Measurements from ENCODE around the gene FOXP1.

FOXP1 gene

GRCh38 chr3:70916375-70917055 lies 667.0 kb downstream of the FOXP1 start:
- DNase-seq: no peak

GRCh38 chr3:70914862-70915261 lies 668.7 kb downstream of the FOXP1 start:
- DNase-seq: no peak

- no peak for DNase-seq
Measured at GRCh38 chr3:70911719-70912118, 671.8 kb downstream of the FOXP1 start.

GRCh38 chr3:70905491-70905890 lies 678.0 kb downstream of the FOXP1 start:
- no peak for DNase-seq

All from activated CD4-positive, alpha-beta T cell treated with anti-CD3 and anti-CD28 coated beads, Interleukin-2, amount 50 U/mL, for 4 hours (primary cell).